ENCODE data around the gene CPSF4L. TPM values are rescaled to one million over a fixed set of nuclear protein-coding genes. Genes with fewer than 3 reads are reported as not detected.

CPSF4L gene
- polyA plus RNA-seq, 1 of the 3 experiments (the other 2 are of a cell fraction) = 0.10 TPM

DNA sequence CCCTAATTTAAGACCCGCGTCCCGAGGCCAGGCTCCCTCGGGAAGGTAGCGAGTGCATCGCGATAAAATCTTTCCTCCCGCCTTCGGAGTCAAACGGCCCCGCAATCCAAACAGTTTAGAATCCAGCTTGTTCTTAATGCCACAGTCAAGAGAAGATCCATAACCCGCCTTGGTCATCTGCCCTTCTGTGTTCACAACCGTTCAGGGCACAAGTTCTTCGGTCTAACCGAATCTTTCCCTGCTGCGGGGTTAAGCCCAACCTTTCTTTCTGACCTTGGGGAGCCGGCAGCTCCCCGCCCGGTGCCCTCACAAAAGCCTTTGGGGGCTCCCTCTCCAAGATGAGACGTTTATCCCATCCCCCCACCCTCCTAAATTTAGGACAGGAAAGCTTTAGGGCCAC lies 30.3 kb downstream of the CPSF4L start:
- peak overlapping the region; percentile 59 to 87; a peak in 3 of 4 replicates for H3K27ac ChIP-seq (ENCODE audit: low read depth in 2 of 2, low read length in 1 of 2)
- peaks cover 25% of the 10 kb centered on the region for H3F3A ChIP-seq (replicated peaks; ENCODE audit: insufficient read depth)
- H3K4me2 ChIP-seq = peak overlapping the region; percentile 78
- peaks cover 86% of the 10 kb centered on the region for H3K79me2 ChIP-seq (ENCODE audit: insufficient read depth)
- CTCF ChIA-PET = interaction anchor here (0.7 to 3.7 kb wide), 17 partner anchors 9 to 674 kb away, joined by 3 to 18 read pairs (median 8); partner anchors contain the start of genes COG1 and SSTR2
- peak overlapping the region; percentile 82 for H3K9ac ChIP-seq
- WGBS (ENCODE audit: low lambda C conversion rate) = under 1% methylated on average over 19 of the region's 20 CpGs
- H3K4me3 ChIP-seq (ENCODE audit: low read depth in 2 of 2, low read length in 1 of 2) = peak overlapping the region; percentile 97 to 98
- peaks cover 31 to 32% of the 10 kb centered on the region in 2 experiments for H3K4me1 ChIP-seq (ENCODE audit: control insufficient read depth in 1 of 2, insufficient read depth in 2 of 2, low read depth in 1 of 2, low read length in 1 of 2)
- DNase-seq = peak; percentile 54
- H3K9me3 ChIP-seq = no peaks in the 10 kb centered on the region
- H3K9me2 ChIP-seq = no peaks in the 10 kb centered on the region
- H2AFZ ChIP-seq (ENCODE audit: low read depth) = peak overlapping the region; percentile 89; the same call in 1 of the 2 replicates
- H4K20me1 ChIP-seq (ENCODE audit: insufficient read depth) = peaks cover 31% of the 10 kb centered on the region
- H3K36me3 ChIP-seq (replicated peaks in 1 of 2; ENCODE audit: control insufficient read depth in 1 of 2, insufficient read depth in 2 of 2, low read length in 1 of 2) = peaks cover 16 to 18% of the 10 kb centered on the region in 2 experiments
- TF ChIP-seq, protein P1, sequence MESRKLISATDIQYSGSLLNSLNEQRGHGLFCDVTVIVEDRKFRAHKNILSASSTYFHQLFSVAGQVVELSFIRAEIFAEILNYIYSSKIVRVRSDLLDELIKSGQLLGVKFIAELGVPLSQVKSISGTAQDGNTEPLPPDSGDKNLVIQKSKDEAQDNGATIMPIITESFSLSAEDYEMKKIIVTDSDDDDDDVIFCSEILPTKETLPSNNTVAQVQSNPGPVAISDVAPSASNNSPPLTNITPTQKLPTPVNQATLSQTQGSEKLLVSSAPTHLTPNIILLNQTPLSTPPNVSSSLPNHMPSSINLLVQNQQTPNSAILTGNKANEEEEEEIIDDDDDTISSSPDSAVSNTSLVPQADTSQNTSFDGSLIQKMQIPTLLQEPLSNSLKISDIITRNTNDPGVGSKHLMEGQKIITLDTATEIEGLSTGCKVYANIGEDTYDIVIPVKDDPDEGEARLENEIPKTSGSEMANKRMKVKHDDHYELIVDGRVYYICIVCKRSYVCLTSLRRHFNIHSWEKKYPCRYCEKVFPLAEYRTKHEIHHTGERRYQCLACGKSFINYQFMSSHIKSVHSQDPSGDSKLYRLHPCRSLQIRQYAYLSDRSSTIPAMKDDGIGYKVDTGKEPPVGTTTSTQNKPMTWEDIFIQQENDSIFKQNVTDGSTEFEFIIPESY (IDR thresholded peaks at IDR 0.05; ENCODE audit: borderline replicate concordance, low read depth) = peak; percentile 50; the same call in 1 of the 2 replicates
- TF ChIP-seq CHD2 (IDR thresholded peaks at IDR 0.05; ENCODE audit: low read length, partially characterized antibody) (peak; percentile 41), TEAD4 (IDR thresholded peaks at IDR 0.05; ENCODE audit: borderline replicate concordance, insufficient read depth) (no peak), GATA2 (CRISPR knock-in tag; IDR thresholded peaks at IDR 0.05) (peak; percentile 43; the same call in 1 of the 2 replicates)
- no peaks in the 10 kb centered on the region for H3K27me3 ChIP-seq (ENCODE audit: insufficient read depth)
- POLR2A ChIA-PET = interaction anchor here (1.2 to 1.9 kb wide), 5 partner anchors 9 to 138 kb away, joined by 4 to 14 read pairs (median 5); partner anchors contain the start of gene COG1

DNA sequence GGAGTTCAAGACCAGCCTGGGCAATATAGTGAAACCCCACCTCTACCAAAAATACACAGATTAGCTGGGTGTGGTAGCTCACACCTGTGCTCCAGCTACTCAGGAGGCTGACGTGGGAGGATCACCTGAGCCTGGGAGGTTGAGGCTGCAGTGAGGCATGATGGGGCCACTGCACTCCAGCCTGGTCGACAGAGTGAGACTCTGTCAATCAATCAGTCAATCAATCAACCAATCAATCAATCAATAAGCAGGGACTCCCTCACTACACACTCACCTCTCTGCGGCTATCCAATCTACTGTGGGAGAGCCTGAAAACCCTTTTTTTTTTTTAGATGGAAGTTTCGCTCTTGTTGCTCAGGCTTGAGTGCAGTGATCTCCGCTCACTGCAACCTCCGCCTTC lies 31.6 kb downstream of the CPSF4L start:
- peaks cover 32 to 35% of the 10 kb centered on the region in 2 experiments for H3K4me1 ChIP-seq (ENCODE audit: control insufficient read depth in 1 of 2, insufficient read depth in 2 of 2, low read depth in 1 of 2, low read length in 1 of 2)
- peaks cover 36% of the 10 kb centered on the region for H4K20me1 ChIP-seq (ENCODE audit: insufficient read depth)
- H2AFZ ChIP-seq (ENCODE audit: low read depth) = no peak overlapping the region
- H3K9me3 ChIP-seq = no peaks in the 10 kb centered on the region
- peaks cover 27% of the 10 kb centered on the region for H3F3A ChIP-seq (replicated peaks; ENCODE audit: insufficient read depth)
- ChIA-PET POLR2A (no interaction called here), CTCF (interaction anchor here (0.7 to 3.7 kb wide), 5 partner anchors 15 to 504 kb away, joined by 3 to 18 read pairs (median 8); no protein-coding TSS in a partner anchor)
- H3K79me2 ChIP-seq (ENCODE audit: insufficient read depth) = peaks cover 90% of the 10 kb centered on the region
- H3K36me3 ChIP-seq (replicated peaks in 1 of 2; ENCODE audit: control insufficient read depth in 1 of 2, insufficient read depth in 2 of 2, low read length in 1 of 2) = peaks cover 5 to 6% of the 10 kb centered on the region in 2 experiments
- no peaks in the 10 kb centered on the region for H3K27me3 ChIP-seq (ENCODE audit: insufficient read depth)
- DNase-seq = no peak
- H3K27ac ChIP-seq (ENCODE audit: low read depth in 2 of 2, low read length in 1 of 2) = no peak overlapping the region
- WGBS (ENCODE audit: low lambda C conversion rate) = 95% methylated on average over 6 of the region's 6 CpGs
- TF ChIP-seq SIN3A (IDR thresholded peaks at IDR 0.05; ENCODE audit: borderline replicate concordance, low read depth, low read length) = no peak
- TF ChIP-seq JUND (IDR thresholded peaks at IDR 0.05) = no peak
- TF ChIP-seq, protein P2, sequence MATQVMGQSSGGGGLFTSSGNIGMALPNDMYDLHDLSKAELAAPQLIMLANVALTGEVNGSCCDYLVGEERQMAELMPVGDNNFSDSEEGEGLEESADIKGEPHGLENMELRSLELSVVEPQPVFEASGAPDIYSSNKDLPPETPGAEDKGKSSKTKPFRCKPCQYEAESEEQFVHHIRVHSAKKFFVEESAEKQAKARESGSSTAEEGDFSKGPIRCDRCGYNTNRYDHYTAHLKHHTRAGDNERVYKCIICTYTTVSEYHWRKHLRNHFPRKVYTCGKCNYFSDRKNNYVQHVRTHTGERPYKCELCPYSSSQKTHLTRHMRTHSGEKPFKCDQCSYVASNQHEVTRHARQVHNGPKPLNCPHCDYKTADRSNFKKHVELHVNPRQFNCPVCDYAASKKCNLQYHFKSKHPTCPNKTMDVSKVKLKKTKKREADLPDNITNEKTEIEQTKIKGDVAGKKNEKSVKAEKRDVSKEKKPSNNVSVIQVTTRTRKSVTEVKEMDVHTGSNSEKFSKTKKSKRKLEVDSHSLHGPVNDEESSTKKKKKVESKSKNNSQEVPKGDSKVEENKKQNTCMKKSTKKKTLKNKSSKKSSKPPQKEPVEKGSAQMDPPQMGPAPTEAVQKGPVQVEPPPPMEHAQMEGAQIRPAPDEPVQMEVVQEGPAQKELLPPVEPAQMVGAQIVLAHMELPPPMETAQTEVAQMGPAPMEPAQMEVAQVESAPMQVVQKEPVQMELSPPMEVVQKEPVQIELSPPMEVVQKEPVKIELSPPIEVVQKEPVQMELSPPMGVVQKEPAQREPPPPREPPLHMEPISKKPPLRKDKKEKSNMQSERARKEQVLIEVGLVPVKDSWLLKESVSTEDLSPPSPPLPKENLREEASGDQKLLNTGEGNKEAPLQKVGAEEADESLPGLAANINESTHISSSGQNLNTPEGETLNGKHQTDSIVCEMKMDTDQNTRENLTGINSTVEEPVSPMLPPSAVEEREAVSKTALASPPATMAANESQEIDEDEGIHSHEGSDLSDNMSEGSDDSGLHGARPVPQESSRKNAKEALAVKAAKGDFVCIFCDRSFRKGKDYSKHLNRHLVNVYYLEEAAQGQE (IDR thresholded peaks at IDR 0.05; ENCODE audit: low read depth, low read length) = no peak
- no peak for TF ChIP-seq RFX5 (IDR thresholded peaks at IDR 0.05; ENCODE audit: low read length)
- peak overlapping the region in 1 of 2 experiments; percentile 97; a peak in 1 of 4 replicates for H3K4me3 ChIP-seq (ENCODE audit: low read depth in 2 of 2, low read length in 1 of 2)
- peak overlapping the region; percentile 78 for H3K4me2 ChIP-seq
- no peaks in the 10 kb centered on the region for H3K9me2 ChIP-seq
- no peak overlapping the region for H3K9ac ChIP-seq
